Testis (tissue), 5 donors: ENCODE data around the gene CORO2B. TPM values are rescaled to one million over a fixed set of nuclear protein-coding genes. Genes with fewer than 3 reads are reported as not detected.

Experiments
- DNase-seq: peaks from one replicate; pipeline ENCODE4 v3.0.0-alpha.2; 2019
- H3K27ac ChIP-seq, 2 donors: fragments of 200-600 bp; sonication (generic); one replicate each; pipeline ENCODE4 v1.5.1; 2019
- H3K27me3 ChIP-seq: fragments of 200-600 bp; sonication (generic); one replicate; pipeline ENCODE4 v1.5.1; 2019
- H3K36me3 ChIP-seq: fragments of 200-600 bp; sonication (generic); one replicate; pipeline ENCODE4 v1.5.1; 2017; ENCODE audit warnings: low read depth; ENCODE audit errors: missing control alignments
- H3K4me1 ChIP-seq: fragments of 200-600 bp; sonication (generic); one replicate; pipeline ENCODE4 v1.5.1; 2019
- H3K4me3 ChIP-seq, 2 donors: fragments of 200-600 bp; sonication (generic); one replicate each; pipeline ENCODE4 v1.5.1; 2017 to 2019
- H3K9me3 ChIP-seq: fragments of 200-600 bp; sonication (generic); one replicate; pipeline ENCODE4 v1.5.1; 2017
- CTCF ChIP-seq, 3 experiments: fragments of 450-650 bp in 2 of 3; fragments of 200-600 bp in 1 of 3; sonication (generic) in 1 of 3; IDR thresholded peaks; one replicate each; pipeline ENCODE4 v1.5.1; 2016 to 2019; ENCODE audit warnings: antibody characterized with exemption in 3 of 3, mild to moderate bottlenecking in 2 of 3, moderate library complexity in 1 of 3
- POLR2A ChIP-seq: fragments of 450-650 bp; IDR thresholded peaks from one replicate; pipeline ENCODE4 v1.6.1; 2017; ENCODE audit warnings: antibody characterized with exemption, mild to moderate bottlenecking, moderate library complexity
- WGBS, 2 donors: methylation state at CpG; one replicate each; pipeline ENCODE4 v1.1.5; 2018; 5-methylcytosine and 5-hydroxymethylcytosine counted together
- intact Hi-C: fragments of 100-400 bp; cut with DNase I; formaldehyde crosslinking; loops from one replicate; pipeline ENCODE4 v1.15.1; 2023; ENCODE audit warnings: low total_unique reads
- long read RNA-seq, 2 donors: transcript quantifications; one replicate each; lab custom pipeline, GENCODE V29; 2026
- polyA plus RNA-seq: library from polyadenylated mRNA; stranded (reverse); fragments of 350-450 nt; fragmentation: Illumina TruSeq; extraction: RNeasy Lipid Tissue Mini Kit (QIAGEN cat#74804); gene quantifications from one replicate; pipeline ENCODE4 v1.2.3, GENCODE V29; 2014; ENCODE audit warnings: low read depth, low replicate concordance; ENCODE audit not compliant: insufficient read depth
- total RNA-seq, 2 donors: library from RNA; depleted of rRNA; stranded (reverse); fragments of >200 nt; gene quantifications; one replicate each; pipeline ENCODE4 v1.2.3, GENCODE V29; 2016

Gene CORO2B
- 1 to 10 TPM; 1.4 to 2.2 TPM for total RNA-seq
- 4.3 TPM for polyA plus RNA-seq
- long read RNA-seq, donor 1, partial matches to known transcripts: 0 of 2 reads
- long read RNA-seq, donor 1, other reads (novel, unspliced or antisense): 0 of 2 reads
- long read RNA-seq, donor 2, partial matches to known transcripts: 0 of 1 reads
- long read RNA-seq, donor 2, other reads (novel, unspliced or antisense): 0 of 1 reads

GRCh38 chr15:68578980-68579935, at the start of gene CORO2B:
Gene CORO2B (plus strand): TSS chr15:68578993. CDS start chr15:68579263, 270 bp downstream.
- DNase-seq: peak; percentile 34
- H3K4me3 ChIP-seq: peak within 1 kb of the TSS; percentile 52 to 61
- TF ChIP-seq POLR2A (no peak), CTCF (IDR thresholded peaks at IDR 0.05) (no peak)
- intact Hi-C loops: no loop called here
- WGBS, 2 donors: 3 to 6% methylated on average over 46 to 58 of the region's 95 CpGs
- no peaks in the 10 kb centered on the region for H3K9me3 ChIP-seq
- no peaks in the 10 kb centered on the region for H3K36me3 ChIP-seq
- peak within 1 kb of the TSS in 1 of 2 donors; percentile 80 for H3K27ac ChIP-seq
- H3K4me1 ChIP-seq: peaks cover 7% of the 10 kb centered on the region
- H3K27me3 ChIP-seq: no peaks in the 10 kb centered on the region

DNA sequence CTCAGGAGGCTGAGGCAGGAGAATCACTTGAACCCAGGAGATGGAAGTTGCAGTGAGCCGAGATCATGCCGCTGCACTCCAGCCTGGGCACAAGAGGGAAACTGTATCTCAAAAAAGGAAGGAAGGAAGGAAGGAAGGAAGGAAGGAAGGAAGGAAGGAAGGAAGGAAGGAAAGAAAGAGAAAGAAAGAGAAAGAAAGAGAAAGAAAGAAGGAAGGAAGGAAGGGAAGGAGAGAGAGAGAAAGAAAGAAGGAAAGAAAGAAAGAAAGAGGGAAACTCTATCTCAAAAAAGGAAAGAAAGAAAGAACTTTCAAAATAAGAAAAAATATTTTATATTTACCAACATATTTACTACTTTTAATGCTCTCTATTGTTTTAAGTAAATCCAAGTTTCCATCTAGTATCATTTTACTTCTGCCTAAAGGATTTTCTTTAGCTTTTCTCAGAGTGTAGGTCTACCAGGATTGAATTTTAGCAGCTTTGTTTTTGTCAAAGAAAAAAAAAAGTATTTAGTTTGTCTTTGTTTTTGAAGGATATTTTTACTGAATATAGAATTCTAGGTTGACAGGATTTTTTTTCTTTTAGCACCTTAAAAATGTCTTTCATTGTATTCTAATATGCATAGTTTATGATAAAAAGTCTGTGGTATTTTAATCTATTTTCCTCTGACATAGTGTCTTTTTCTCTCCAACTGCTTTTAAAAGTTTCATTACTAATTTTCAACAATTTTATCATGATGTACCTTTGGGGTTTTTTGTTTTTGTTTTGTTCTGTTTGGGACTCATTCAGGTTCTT, 47.2 kb upstream of the CORO2B start:
- DNase-seq: no peak
- Histone ChIP-seq H3K36me3 (no peaks in the 10 kb centered on the region), H3K9me3 (no peaks in the 10 kb centered on the region), H3K4me1 (no peaks in the 10 kb centered on the region), H3K27me3 (no peaks in the 10 kb centered on the region), H3K4me3 (no peak overlapping the region), H3K27ac (no peak overlapping the region)
- TF ChIP-seq POLR2A: no peak
- TF ChIP-seq CTCF (IDR thresholded peaks at IDR 0.05): no peak
- WGBS, 2 donors: 96 to 100% methylated on average over 2 of the region's 2 CpGs
- intact Hi-C loops: no loop called here

GRCh38 chr15:68536331-68537095, 42.3 kb upstream of the CORO2B start:
- TF ChIP-seq CTCF (IDR thresholded peaks at IDR 0.05) (no peak), POLR2A (no peak)
- no peak overlapping the region for H3K27ac ChIP-seq
- H3K36me3 ChIP-seq: no peaks in the 10 kb centered on the region
- intact Hi-C loops: no loop called here
- no peak overlapping the region for H3K4me3 ChIP-seq
- no peaks in the 10 kb centered on the region for H3K9me3 ChIP-seq
- H3K27me3 ChIP-seq: no peaks in the 10 kb centered on the region
- no peaks in the 10 kb centered on the region for H3K4me1 ChIP-seq
- DNase-seq: no peak
- 59 to 82% methylated on average over 4 of the region's 4 CpGs for WGBS, 2 donors

GRCh38 chr15:68537097-68537496, 41.7 kb upstream of the CORO2B start:
- H3K4me3 ChIP-seq: no peak overlapping the region
- H3K27me3 ChIP-seq: no peaks in the 10 kb centered on the region
- no peak for DNase-seq
- no peaks in the 10 kb centered on the region for H3K4me1 ChIP-seq
- intact Hi-C loops: no loop called here
- no peak for TF ChIP-seq POLR2A
- no peak for TF ChIP-seq CTCF (IDR thresholded peaks at IDR 0.05)
- no peak overlapping the region for H3K27ac ChIP-seq
- H3K9me3 ChIP-seq: no peaks in the 10 kb centered on the region
- no peaks in the 10 kb centered on the region for H3K36me3 ChIP-seq
